ENCODE results near the gene MEGF10. TPM values are rescaled to one million over a fixed set of nuclear protein-coding genes. Genes with fewer than 3 reads are reported as not detected.

The MEGF10 gene
- total RNA-seq, 1 donor from 2014 or later, result 13.3 TPM

GRCh38 chr5:127335381-127335780, 44.8 kb downstream of the MEGF10 start:
- Mint-ChIP-seq H3K4me3 (no peak overlapping the region), H3K27ac (no peak overlapping the region), H3K27me3 (peaks cover 8% of the 10 kb centered on the region), H3K36me3 (no peaks in the 10 kb centered on the region), H3K4me1 (ENCODE audit: unreplicated experiment) (no peaks in the 10 kb centered on the region), H3K9me3 (no peaks in the 10 kb centered on the region)
- TF ChIP-seq CTCF (conservative IDR thresholded peaks at IDR 0.05), result no peak
- DNase-seq (ENCODE audit: extremely low spot score, unreplicated experiment), result no peak

GRCh38 chr5:127337876-127338275, 47.3 kb downstream of the MEGF10 start:
- H3K36me3 Mint-ChIP-seq, result no peaks in the 10 kb centered on the region
- H3K4me3 Mint-ChIP-seq, result no peak overlapping the region
- H3K9me3 Mint-ChIP-seq, result no peaks in the 10 kb centered on the region
- TF ChIP-seq CTCF (conservative IDR thresholded peaks at IDR 0.05), result no peak
- peaks cover 5% of the 10 kb centered on the region for H3K27me3 Mint-ChIP-seq
- H3K4me1 Mint-ChIP-seq (ENCODE audit: unreplicated experiment), result no peaks in the 10 kb centered on the region
- no peak for DNase-seq (ENCODE audit: extremely low spot score, unreplicated experiment)
- no peak overlapping the region for H3K27ac Mint-ChIP-seq

- Mint-ChIP-seq H3K9me3 (no peaks in the 10 kb centered on the region), H3K36me3 (no peaks in the 10 kb centered on the region), H3K4me1 (ENCODE audit: unreplicated experiment) (no peaks in the 10 kb centered on the region), H3K4me3 (no peak overlapping the region), H3K27me3 (peaks cover 4% of the 10 kb centered on the region), H3K27ac (no peak overlapping the region)
- no peak for DNase-seq (ENCODE audit: extremely low spot score, unreplicated experiment)
- TF ChIP-seq CTCF (conservative IDR thresholded peaks at IDR 0.05), result no peak
These were observed 47.9 kb downstream of the MEGF10 start for GRCh38 chr5:127338501-127338900.

GRCh38 chr5:127340606-127341005, 50.0 kb downstream of the MEGF10 start:
- Mint-ChIP-seq H3K27ac (no peak overlapping the region), H3K36me3 (no peaks in the 10 kb centered on the region), H3K4me3 (no peak overlapping the region), H3K9me3 (no peaks in the 10 kb centered on the region), H3K4me1 (ENCODE audit: unreplicated experiment) (no peaks in the 10 kb centered on the region), H3K27me3 (no peaks in the 10 kb centered on the region)
- no peak for DNase-seq (ENCODE audit: extremely low spot score, unreplicated experiment)
- no peak for TF ChIP-seq CTCF (conservative IDR thresholded peaks at IDR 0.05)

- TF ChIP-seq CTCF (conservative IDR thresholded peaks at IDR 0.05), result no peak
- H3K27me3 Mint-ChIP-seq, result peaks cover 3% of the 10 kb centered on the region
- H3K4me3 Mint-ChIP-seq, result no peak overlapping the region
- H3K27ac Mint-ChIP-seq, result no peak overlapping the region
- H3K4me1 Mint-ChIP-seq (ENCODE audit: unreplicated experiment), result no peaks in the 10 kb centered on the region
- peaks cover 6% of the 10 kb centered on the region for H3K9me3 Mint-ChIP-seq
- no peak for DNase-seq (ENCODE audit: extremely low spot score, unreplicated experiment)
- H3K36me3 Mint-ChIP-seq, result peaks cover 3% of the 10 kb centered on the region
These were observed 51.8 kb downstream of the MEGF10 start for GRCh38 chr5:127342364-127342763.

GRCh38 chr5:127343313-127343712, 52.7 kb downstream of the MEGF10 start:
- Mint-ChIP-seq H3K4me1 (ENCODE audit: unreplicated experiment) (no peaks in the 10 kb centered on the region), H3K9me3 (peaks cover 6% of the 10 kb centered on the region), H3K27ac (no peak overlapping the region), H3K4me3 (no peak overlapping the region), H3K27me3 (peaks cover 3% of the 10 kb centered on the region), H3K36me3 (peaks cover 3% of the 10 kb centered on the region)
- DNase-seq (ENCODE audit: extremely low spot score, unreplicated experiment), result no peak
- no peak for TF ChIP-seq CTCF (conservative IDR thresholded peaks at IDR 0.05)
